Activated effector memory CD4-positive, alpha-beta T cell treated with anti-CD3 and anti-CD28 coated beads, Interleukin-2, amount 50 U/mL, for 16 hours (primary cell): ENCODE data around the gene SOX5.

Experiments
- DNase-seq: peaks from one replicate; pipeline ENCODE4 v3.0.0-alpha.2; 2020

The SOX5 gene

DNA sequence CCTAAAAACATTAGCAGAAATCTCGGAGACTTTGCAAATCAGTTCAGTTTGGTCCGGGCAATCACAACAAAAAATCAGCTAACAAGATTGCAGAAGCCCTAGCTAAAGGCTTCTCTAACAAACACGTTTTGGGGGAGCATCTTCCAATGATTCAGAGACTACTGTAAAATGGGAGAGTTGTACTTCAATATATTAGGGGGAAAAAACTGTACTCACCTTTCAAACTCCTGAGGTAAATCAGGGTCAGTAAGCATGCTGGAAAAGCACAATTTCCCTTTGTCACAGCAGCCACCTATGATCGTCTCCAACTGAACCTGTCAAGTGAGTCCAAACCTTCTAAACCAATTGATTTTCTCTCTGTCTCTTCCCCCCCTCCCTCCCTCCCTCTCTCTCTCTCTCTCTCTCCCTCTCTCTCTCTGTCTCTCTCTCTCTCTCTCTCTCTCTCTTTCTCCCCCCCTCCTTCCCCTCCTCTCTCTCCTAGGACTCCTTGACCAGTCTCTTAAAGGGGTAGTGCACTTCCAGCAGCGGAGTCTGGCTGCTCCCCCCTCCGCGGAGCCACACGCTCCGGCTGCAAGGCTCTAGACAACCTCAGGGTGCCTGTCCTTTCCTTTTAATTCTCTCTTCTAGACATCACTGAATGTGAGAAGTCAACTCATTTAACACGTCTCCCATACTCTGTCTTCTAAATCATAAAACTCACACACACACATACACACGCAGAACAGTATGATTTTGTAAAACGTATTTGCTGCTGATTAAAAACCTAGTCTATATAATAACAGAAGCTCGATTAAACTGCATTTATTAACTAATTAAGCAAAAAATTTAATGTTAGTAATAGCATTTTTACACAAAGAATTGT lies at the start of gene SOX5:
SOX5 (minus strand) TSS at position 323 of the 862 bp plus-strand sequence; CDS start at position 254, 69 bp downstream.
- DNase-seq = no peak

DNA sequence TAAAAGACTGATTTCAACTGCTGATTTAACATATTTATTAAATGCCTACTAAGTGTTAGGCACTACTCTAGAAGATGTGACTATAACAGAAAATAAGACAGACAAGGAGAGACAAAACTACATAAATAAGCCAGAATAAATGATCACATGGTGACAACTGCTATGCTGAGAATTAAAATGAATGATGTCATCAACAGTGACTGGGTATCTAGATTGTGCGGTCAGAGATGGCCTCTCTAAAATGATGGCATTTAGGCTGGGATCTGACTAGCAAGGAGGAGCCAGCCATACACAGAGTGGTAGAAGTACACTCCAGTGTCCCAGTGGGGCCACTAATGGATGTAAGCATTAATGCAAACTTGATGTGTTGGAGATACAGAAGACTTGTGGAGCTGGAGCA lies 37.6 kb upstream of the SOX5 start:
- DNase-seq = no peak

DNA sequence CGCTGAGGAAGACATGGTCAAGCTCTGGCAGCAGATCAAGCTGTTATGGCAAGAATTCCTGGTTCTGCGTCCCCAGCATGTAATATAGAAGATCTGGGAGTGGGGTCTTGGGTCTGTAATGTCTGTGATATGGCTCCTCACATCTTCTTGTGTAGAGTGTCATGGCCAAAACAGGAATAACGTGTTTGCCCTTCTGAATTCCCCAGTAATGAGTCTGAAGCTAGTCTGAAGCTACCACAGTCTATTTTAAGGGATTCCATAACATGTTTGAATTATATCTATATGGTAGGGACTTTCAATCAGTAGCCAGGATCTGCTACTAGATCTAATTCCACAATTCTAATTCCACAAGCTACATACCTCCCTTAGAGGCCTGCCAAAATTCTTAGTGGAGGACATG lies 31.4 kb upstream of the SOX5 start:
- DNase-seq = no peak

GRCh38 chr12:23964812-23965211 lies 15.3 kb upstream of the SOX5 start:
- DNase-seq = no peak

- no peak for DNase-seq
Measured at GRCh38 chr12:23959826-23960225, 10.4 kb upstream of the SOX5 start.

GRCh38 chr12:23954332-23954731 lies 4.9 kb upstream of the SOX5 start:
- no peak for DNase-seq

DNA sequence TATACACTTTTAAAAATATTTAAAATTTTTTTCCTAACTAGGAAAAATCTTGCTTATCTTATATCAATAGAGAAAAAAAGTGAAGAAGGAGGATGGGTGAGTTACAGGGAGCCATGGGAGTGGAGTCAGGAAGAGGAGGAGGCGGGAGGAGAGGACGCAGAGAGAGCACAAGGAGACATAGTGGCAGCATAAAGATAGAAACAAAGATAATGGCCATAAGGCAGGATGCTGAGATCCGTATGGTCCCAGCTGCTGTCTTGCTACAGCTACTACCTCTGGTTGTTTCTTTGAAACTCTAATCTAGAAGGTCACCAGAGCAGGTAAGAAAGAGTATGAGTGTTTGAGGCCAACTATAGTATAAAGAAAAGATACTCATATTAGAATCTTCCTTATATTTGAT lies 2.6 kb upstream of the SOX5 start:
- no peak for DNase-seq

- DNase-seq = no peak
Measured at GRCh38 chr12:23950775-23951451, 1.4 kb upstream of the SOX5 start.

DNA sequence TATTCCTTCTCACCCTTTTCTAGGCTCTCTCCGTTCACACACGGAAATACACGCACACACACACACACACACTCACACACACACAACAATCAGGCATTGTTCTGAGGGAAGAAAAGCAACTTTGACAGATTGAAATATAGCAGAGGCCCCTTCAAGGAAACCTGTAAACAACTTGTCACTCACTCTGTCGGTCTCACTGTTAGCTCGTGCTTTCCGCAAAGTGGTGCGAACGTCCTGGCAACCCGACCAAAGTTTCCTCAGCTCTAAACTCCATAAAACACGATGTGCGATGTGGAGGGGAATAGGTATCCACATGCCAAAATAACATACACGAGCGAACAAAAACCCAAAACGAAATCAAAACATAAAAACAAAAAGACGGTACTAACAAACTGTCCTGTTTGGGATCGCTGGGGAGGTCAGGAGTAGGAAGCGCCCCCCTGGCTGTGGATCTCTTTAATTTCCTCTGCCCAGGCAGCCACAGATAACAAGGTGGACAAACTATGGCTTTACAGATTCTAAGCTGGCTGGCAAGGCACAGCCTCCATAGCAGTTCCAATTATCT lies 822 bp upstream of the SOX5 start:
- DNase-seq = no peak

- DNase-seq = no peak
Measured at GRCh38 chr12:23948291-23948690, 1.2 kb downstream of the SOX5 start.

- no peak for DNase-seq
Measured at GRCh38 chr12:23947395-23947794, 2.1 kb downstream of the SOX5 start.

DNA sequence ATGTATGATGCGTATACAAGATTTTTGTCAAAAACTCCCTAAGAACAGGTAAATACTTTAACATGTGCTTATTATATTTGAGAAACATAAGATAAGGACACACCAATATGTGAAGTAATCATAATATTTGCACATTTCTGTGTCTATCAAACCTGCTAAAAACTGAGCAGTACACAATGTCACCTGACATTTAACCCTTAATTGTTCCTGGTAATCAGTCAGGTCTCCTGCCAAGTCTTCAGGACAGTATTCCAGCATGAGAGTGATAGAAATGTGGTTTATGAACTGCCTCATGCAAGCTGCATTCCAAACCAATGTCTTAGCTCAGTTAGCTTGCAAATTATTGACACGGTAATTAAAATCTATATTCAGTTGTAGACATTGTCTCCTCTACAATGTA lies 4.2 kb downstream of the SOX5 start:
- DNase-seq = no peak

DNA sequence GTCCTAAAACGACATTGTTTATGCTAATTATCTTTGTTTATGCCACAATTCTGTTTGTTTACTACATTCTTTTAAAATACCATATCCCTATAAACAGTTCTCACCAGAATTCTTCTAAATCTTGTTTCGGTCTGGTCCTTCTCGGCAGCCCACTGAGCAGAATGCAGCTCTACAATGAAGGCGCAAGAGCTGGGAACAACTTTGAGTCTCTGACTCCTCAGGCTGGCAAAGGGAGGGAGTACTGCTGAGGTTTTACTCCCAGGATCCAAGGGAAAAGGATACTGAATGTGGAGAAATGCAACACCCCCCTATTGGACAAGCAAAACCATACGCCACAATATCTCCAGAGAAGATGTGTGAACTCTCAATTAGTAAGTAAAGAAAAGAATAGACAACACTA lies 5.4 kb downstream of the SOX5 start:
- no peak for DNase-seq

DNA sequence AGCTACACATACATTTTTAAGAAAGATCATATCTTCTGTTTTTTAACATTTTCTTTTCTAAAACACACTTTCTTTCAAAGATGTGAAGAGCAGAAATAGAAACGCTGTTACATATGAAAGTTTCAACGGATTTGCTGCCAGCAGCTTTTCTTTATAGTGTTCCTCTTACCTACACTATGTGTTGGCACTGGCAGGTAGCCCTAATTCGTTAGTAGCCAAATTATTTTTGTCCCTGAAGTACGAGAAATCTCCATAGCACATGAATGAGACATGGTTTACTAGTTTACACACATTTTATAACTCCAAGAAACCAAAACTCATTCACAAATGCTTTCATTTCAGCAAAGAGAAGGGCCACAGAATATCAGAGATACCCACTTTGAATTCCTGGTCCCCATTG lies 6.6 kb downstream of the SOX5 start:
- DNase-seq = no peak

DNA sequence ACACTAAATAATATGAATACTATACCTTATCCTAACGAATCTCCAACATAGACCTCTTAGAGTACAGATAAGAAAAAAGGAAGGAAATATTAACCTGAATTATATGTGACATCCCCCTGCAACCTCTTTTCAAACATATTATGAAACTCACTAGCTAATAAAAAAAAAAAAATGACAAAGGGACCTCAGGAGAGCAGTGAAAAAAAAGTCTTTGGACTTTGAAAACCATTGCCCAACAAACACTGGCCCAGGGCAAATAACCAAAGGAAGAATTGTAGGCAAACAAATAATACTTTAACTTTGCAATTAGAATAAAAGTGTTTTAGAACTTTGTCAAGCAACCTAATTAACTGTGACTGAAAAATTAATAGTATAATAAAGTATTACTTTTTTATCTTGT lies 7.7 kb downstream of the SOX5 start:
- DNase-seq = no peak

DNA sequence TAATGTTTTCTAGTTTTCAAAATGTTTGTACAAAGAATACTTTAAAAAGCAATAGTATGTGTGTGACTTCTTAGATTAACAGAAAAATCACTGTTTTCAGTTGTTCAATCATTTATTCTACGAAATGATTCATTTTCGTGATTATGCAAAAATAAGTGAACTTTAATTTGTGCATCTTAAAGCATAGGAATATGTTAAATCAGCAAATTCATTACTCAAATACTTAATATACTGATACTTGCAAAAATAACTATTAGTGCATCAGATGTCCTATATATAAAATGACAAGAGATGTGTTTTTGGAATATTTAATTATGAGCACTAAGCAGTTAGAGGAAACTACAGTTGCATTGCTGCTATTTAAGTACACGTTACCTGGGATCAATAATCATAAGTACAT lies 11.0 kb downstream of the SOX5 start:
- no peak for DNase-seq

- DNase-seq = no peak
Measured at GRCh38 chr12:23931176-23931575, 18.3 kb downstream of the SOX5 start.

DNA sequence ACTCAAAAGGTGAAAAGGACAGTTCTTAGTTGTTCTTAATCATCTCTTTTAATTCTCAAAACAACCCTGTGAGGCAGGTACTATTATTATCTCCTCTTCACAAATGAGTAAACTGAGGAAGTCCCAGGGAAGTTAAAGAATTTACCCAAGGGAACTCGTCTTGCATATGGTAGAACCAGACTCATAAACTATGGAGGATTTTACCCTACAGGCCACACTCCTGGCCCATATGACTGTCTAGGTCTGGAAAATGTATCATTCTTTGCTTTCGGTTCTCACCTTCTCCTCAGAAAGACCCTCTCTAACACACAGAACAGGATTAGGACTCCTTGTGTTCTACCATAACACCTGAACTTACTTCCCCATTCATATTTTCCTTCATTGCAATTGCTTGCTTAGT lies 18.9 kb downstream of the SOX5 start:
- DNase-seq = no peak

DNA sequence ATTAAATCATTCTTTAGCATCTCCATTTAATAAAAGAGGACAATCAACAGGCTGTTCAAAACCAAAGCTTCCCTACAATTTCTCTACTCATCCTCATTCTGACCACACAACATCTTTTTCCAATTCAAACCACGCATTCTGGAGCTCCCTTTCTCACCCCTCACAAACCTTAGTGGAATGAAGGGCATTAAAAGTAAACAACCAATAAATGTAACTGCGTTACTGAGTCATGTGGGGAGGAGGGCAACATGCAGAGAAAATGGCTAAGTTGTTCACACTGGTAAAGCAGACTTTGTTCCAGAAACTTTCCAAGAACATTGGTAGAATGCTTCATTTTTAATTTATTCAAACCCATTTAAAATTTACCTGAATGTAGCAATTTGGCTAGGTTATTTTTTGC lies 19.6 kb downstream of the SOX5 start:
- no peak for DNase-seq

DNA sequence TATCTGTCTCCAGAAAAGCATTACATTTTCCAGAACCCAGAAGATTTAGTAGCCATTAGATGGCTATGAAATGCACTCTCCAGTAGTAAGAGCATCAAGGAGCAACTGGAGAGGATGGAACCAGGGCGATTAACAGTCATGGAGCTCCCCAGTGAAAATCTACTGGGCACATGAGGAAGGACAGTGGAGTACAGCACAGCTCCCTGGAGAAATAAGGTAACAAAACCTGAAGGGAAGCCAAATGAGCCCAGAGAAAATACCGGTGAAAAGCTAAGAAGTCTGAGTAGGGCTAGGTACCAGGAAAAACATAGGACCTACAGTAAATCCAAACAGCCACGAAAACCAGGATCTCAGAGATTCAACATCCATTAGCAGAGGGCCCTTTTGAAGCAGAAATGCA lies 21.6 kb downstream of the SOX5 start:
- no peak for DNase-seq

- no peak for DNase-seq
Measured at GRCh38 chr12:23921099-23921856, 28.2 kb downstream of the SOX5 start.

DNA sequence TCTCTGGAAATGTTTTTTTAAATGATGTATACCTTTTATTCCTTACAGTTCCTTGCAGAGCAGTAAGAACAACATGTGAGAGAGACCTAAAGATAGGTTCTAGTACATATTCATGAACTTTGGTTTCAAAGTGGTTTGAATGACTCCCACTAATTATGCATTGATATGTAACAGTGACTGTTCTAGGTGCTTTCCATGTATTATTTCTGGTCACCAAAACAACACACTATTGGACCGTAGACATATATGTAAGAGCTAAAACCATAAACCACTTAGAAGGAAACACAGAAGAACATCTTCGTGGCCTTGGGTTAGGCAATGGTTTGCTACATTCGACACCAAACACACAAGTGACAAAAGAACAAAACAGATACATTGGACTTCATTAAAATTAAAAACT lies 37.9 kb downstream of the SOX5 start:
- no peak for DNase-seq

GRCh38 chr12:23909551-23909950 lies 39.9 kb downstream of the SOX5 start:
- no peak for DNase-seq
